Mucosa of gallbladder (tissue), 1 donor: Measurements from ENCODE around the gene DNAJC18. TPM values are rescaled to one million over a fixed set of nuclear protein-coding genes. Genes with fewer than 3 reads are reported as not detected.
"Not testable (repeated sequence)": the region's sequence is repeated elsewhere in the genome, so short reads cannot be mapped to it uniquely, and the experiment has no call there.

Experiments used
- DNase-seq: peaks from one replicate; pipeline ENCODE4 v3.0.0-alpha.2; 2020; ENCODE audit warnings: low spot score
- total RNA-seq: library from RNA; stranded (reverse); gene quantifications from one replicate; pipeline ENCODE4 v1.2.1, GENCODE V29; 2021
- donor health status: DM: no; HTN: no; CAD: no.

Gene DNAJC18
- 14.6 TPM for total RNA-seq

DNA sequence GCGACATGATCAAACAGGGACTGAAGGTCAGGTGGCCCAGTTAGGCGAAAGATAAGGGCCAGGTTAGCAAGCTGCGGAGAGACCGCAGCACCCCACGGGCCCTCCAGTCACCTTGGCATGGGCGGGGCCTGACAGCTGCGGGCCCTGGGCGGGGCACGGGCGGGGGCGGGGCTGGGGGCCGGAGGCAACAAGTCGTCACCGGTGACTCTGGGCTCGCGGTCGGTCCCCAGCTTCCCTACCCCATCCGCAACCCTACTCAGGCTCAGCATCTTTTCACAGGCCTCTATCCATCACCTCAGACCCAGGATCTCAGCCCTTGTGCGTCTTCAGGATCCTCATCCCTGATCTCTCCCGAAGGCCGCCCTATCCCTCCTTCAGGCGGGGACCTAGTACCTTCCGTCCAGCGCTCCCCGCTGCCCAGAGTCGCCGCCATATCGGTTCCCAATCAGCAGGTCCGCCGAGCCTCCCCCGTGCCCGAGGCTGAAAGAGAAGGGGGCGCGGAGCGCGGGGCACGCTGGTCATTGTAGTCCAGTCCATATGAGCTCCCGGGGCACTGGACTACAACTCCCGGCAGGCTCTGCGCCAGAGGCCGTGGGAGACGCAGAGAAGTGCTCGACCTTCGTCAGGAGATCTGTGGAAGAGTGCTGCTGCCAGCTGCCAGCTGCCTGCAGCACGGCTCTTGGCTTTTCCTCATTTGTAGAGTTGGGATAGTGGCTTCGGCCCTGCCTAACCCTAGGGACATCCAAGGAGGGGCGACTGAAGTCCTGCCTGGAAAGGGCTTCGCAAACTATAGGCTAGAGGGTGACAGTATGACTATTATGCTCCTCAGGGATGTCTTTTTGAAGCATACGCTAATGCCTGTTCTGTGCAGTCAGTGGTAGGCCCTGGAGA, at the start of gene DNAJC18:
DNAJC18 (minus strand) TSS at position 513 of the 891 bp plus-strand sequence; CDS start at position 433, 80 bp downstream.
- peak; percentile 93 for DNase-seq

DNA sequence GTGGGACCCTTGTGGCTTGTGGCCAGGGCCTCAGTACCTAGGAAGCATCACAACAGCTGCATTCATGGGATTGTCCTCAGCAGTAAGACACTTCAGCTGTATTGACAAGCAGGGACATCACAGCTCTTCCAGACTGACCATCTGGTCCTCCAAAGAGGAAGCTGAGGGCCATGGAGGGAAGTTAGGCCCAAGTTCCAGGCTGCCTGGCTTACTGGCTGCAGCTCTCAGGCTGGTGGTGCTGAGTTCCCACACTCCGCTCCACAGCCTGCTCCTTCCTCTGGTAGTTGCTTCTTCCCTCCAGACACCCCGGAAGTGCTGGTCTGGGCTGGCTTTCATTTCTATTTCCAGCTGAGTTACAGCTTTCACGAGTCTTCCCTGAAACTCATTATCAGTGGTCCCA, 48.9 kb upstream of the DNAJC18 start:
- DNase-seq = peak; percentile 46

DNA sequence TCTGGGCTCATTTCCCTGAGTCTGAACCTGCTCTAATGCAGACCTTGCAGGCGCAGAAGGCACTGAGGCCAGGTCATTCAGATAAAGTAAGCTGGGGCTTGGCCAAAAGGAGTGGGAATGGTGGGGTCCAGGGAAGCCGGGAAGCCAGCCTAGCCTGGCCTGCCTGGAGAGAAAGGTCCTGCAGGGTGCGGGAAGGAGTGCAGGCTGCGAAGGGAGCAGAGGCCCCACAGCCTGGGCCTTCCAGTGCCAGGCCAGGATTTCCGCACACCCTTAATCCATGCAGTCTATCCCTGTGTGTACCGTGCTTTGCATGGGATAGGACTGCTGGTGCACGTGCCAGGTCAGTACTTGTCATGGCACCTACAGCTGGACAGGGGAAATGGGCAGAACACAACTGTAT, 46.9 kb upstream of the DNAJC18 start:
- DNase-seq = no peak

DNA sequence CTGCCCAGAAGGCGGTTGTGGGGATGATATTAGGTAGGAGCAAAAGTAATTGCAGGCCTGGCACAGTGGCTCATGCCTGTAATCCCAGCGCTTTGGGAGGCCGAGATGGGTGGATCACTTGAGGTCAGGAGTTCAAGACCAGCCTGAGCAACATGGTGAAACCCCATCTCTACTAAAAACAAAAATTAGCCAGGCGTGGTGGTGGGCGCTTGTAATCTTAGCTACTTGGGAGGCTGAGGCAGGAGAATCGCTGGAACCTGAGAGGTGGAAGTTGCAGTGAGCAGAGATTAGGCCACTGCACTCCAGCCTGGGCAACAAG, 43.5 kb upstream of the DNAJC18 start:
- not testable (repeated sequence) for DNase-seq

DNA sequence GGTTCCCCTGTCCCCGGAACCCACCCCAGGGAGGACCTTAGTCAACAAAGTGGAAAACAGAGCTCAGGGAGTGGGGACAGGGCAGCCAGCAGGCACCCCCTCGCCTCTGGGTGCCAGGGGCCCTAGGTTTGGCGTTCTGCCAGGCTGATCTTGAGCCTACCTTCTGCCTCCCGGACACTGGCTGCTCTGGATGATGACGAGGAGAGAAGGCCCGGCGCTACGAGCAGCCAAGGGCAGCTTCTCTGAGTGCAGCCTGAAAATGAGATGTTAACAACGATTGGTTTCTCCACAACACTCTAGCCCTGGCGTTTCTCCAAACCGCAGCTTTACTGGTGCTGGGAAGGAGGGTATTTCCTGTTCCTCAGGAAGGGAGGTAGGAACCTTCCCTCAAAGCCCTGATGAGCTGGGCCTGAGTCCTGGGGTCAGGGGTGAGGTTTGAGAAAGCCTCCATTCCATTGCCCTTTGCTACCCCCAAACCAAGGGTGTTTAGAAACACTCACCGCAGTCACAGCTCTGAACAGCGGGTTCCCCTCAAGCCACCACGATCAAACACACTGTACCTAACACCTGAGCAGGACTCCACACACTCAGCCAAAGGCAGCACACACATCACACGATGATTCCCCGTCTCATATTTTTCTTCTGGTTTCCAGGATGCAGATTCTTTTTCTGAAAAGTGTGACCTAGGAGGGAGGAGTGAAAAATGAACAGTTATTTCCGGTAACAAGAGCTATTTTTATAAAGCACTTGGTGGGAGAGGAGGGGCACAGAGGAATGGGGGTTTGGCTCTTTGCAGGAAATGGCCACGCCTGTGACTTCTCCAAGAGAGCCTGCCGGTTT, 42.9 kb upstream of the DNAJC18 start, which contains the start of gene STING1:
STING1 (minus strand) TSS at position 709 of the 840 bp plus-strand sequence. CDS start 1,054 bp downstream, outside the sequence.
- DNase-seq = peak; percentile 76

DNA sequence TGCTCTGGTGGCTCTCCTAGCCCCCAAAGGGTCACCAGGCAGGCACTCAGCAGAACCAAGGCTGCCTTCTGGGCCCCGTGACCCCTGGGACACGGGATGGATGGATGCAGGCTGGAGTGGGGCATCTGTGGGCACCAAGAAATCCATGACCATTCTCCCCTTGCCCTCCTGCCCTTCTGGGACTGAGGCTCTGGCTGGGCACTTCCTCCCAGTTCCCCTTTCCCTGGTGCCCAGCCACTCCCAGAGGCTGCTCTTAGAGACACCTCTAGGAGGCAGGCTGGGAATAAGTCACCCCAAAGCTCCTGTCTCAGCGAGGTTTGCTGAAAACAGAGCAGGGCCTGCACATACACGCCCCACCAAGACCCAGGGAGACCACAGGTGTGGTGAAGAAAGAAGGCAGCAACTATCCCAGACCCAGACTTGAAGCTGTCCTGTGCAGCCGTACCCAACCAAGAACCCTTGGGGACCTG, 42.3 kb upstream of the DNAJC18 start:
- no peak for DNase-seq

DNA sequence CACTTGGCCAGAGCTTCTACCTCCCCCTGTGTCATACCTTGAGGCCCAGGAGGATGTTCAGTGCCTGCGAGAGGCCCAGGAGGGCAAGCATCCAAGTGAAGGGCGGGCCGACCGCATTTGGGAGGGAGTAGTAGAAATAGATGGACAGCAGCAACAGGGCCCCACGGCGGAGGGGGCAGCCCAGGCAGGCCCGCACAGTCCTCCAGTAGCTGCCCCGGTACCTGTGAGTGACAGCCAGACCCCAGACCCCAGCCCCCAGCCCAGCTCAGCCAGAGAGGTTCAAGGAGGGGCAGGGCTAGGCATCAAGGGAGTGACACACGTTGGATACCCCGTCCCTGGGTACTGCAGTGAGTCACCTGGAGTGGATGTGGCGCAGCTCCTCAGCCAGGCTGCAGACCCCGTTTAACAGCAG, 41.8 kb upstream of the DNAJC18 start:
- DNase-seq = no peak

DNA sequence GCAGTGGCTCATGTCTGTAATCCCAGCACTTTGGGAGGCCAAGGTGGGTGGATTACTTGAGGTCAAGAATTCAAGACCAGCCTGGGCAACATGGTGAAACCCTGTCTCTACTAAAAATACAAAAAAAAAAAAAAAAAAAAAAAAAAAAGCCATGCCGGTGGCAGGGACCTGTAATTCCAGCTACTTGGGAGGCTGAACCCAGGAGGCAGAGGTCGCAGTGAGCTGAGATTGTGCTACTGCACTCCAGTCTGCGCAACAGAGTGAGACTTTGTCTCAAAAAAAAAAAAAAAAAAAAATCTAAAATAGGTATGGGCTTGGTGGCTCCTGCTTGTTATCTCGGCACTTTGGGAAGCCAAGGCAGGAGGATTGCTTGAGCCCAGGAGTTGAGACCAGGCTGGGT, 40.4 kb upstream of the DNAJC18 start:
- DNase-seq = not testable (repeated sequence)

DNA sequence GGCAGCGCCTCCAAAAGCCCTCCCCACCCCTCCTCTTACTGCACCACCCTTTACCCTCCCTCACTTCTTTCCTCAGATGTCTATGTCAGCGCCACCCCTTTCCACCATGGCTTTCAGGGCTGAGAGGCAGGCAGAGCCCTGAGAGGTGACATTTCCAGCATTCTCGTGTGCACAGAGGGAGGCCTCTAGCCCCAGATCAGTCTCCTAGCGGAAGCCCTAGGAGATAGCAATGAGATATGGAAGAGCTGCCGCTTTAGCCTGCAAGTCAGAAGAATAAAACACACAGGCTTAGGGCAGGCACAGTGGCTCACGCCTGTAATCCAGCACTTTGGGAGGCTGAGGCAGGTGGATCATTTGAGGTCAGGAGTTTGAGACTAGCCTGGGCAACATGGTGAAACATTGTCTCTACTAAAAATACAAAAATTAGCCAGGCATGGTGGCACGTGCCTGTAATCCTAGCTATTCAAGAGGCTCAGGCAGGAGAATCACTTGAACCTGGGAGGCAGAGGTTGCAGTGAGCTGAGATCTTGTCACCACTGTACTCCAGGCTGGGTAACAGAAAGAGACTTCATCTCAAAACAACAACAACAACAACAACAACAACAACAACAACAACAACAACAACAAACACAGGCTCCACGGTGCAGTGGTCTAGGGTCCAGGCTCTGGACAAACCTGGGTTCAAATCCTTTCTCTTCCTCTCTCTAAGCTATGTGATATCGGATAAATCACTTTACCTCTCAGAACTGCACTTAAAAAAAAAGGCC, 39.5 kb upstream of the DNAJC18 start:
- DNase-seq = not testable (repeated sequence)

DNA sequence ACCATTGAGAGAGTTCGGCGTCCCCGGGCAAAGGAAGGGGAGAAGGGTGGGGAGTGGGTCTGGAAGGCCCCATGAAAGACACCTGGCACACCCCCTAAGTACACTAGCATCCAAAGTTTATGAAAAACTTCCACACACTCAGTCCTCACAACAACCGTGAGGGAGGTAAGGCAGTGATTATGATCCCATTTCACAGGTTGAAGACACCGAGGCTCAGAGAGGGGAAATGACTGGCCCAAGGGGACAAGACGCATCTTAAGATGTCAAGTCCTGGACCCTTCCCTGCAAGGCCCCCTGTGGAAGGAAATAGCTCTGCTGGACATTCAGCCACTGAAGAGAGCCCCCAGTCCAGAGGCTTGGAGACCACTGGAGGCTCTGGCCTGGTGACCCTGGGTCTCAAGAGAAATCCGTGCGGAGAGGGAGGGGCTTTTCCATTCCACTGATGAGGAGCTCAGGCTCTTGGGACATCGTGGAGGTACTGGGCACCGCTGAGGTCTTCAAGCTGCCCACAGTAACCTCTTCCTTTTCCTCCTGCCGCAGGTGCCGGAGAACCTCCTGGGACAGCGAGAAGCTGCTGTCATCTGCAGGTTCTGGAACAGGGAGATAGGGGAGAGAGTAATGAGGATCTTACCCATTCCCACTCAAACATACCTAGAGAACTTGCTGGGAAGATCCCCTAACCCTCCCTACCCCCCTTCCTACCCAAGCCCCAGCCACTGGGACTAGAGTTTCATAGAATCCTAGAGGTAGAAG, 36.7 kb upstream of the DNAJC18 start:
- DNase-seq = no peak

DNA sequence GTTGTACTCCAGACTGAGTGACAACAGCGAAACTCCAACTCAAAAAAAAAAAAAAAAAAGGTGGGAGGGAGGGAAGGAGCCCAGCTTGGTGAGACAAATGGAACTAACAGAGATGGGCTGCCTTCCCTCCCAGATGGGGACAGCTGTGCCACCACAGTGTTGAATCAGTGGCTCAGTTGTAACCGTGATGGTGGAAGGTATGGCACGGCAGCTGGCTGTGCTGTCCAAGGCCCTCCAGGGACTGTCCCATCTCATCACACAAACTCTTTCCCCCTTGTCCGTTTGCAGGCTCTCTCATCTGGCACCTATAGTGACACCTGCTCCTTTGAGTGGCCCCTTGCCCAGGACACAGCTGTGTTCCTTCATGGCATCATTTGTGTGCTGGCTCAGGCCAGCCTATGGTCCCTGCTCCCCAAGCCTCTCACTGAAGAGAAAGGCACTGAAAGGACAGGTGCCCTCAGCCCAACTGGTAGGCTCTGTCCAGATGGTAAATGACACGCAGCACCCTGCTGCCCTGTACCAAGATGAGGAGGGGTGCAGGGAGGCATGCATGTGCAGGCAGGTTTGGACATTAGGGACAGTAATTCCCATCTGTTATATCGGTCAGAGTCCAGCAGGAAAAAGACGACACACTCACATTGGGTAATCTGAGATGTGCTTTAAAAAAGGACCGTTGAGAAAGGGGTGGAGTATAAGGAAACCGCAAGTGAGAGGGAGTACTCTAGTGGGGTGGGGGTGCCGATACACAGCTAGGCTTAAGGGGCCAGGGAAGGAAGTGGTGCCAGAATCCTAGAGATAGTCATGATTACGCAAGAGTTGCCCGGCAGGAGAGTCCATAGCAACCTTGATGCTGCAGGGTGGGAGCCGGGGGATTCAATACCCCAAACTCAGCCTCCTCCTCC, 35.8 kb upstream of the DNAJC18 start:
- DNase-seq = no peak

DNA sequence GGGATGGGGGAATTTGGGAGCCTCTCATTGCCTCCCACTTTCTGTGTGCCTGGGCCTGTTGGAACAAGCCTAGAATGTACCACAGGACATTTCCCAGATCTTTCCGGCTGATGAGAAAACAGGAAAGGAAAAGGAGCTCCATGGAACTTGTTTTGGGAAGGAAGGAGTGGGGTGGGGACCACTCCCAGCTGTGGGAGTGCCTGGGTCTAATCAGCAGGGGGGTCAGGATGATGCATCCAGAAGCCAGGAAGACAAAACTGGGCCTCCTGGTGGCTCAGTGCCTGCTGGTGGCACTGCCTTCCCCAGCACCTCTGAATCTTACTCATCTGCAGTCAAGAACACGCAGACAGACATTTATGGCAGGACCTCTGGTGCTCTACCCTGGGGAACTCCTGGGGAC, 34.2 kb upstream of the DNAJC18 start:
- DNase-seq = no peak

DNA sequence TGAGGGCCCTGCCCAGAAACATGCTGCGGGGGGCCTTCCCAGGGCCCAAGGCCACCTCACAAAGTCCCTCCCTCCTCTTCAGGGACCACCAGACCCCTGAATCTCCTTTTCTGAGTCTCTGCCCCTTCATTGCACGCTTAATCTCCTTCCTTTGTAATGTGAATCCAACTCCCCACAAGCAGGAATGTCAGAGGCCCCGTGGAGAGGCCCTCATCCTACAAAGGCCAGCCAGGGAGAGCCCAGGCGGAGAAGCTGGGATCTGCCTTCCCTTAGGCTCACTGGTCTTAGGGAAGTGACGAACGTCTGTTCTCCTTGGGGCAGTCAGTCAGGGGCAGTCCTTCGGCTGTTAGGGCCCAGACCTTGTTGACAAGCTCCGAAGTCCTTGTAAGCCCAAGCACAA, 33.8 kb upstream of the DNAJC18 start:
- no peak for DNase-seq

DNA sequence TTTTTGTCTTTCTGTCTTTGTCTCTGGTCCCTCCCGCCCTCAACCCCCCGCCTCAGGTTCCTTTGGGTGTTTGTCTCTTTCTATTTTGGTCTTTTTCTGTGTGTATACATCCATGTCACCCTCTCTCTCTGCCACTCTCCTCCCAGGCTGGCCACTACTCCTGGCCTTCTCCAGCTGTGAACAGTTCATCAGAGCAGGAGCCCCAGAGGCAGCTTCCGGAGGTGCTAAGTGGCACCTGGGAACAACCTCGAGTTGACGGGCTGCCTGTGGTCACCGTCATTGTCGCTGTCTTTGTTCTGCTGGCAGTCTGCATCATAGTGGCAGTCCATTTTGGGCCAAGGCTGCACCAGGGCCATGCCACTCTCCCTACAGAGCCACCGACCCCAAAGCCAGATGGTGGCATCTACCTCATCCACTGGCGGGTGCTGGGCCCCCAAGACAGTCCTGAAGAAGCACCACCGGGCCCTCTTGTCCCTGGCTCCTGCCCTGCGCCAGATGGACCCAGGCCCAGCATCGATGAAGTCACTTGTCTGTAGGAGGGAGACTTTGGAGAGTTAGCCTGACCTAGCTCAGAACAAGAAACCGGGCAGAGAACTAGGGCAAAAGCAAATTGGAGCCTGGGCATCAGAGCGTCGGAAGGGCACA, 33.2 kb upstream of the DNAJC18 start:
- DNase-seq = no peak

DNA sequence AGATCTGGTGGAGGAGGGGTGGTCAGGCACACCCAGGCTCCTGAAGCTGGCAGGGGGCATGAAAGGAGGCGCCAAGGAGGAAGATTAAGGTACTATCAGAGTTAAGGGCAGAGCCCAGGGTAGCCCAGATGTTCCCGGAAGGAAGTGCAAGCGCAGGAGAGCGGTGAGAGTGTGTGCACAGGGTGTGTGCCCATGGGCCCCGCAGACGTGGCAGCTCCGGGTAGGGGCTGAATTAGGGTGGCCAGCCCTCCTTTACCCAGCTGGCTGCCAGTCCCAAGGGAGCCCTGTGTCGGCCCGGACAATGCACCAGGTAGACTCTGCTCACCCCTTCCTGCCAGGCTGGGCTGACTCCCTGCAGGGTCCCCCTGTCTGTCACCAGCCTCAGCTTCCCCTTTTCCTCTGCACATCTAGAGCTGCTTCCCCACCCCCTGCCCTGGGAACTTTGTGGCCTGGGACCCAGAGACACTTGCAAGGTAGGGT, 31.5 kb upstream of the DNAJC18 start, which contains the start of gene SMIM33:
SMIM33 (plus strand) TSS at position 184 of the 480 bp plus-strand sequence; CDS start at position 302, 118 bp downstream.
- DNase-seq = no peak

DNA sequence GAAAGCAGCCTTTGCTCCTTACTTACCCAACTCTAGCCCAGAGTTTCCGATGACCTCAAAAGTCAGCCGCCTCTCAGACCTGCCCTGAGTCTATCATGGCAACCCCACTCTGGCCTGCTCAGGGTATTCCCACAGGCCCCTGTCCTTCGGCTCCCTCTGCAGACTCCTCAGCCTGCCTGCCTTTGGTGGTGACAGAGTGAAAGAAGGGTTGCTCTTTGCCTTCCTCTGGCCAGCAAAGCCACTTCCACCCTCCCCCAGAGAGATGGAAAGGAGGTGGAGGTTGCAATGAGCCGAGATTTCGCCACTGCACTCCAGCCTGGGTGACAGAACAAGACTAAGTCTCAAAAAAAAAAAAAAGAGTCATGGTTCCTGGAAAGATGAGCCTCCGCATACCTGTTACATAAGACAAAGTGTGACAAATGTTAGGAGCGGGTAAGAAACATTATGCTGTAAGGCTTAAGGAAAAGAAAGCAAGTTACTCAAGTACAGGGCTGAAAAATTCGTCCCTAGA, 29.2 kb upstream of the DNAJC18 start:
- no peak for DNase-seq

DNA sequence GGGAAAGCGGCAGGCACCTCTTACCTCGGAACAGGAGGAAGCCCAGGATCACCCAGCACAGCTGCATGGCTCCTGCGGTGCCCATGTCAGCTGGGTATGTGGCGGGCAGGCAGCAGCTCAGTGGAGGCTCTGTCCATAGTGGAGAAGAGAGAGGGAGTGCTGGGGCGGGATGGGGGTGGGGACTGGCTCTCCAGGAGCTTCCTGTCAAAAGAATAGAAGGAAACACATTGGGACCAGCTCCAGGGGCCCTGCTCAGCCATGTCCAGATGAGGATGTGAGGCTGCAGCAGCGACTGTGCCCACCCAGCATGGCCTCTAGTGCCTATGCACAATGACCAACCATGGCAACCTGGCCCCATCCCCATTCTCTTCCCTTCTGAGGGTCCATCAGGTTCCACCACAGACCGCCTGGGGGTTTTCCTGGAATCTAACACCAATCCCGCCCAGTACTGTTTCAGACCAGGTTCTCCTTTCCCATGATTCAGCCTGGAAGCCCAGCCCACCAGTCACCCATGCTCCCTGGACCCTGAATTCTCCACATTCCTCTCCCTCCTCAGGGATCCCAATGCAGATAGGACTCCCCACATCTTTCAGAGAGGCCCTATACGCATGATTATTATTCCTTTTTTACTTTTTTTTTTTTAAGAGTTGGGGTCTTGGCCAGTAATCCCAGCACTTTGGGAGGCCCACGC, 23.4 kb upstream of the DNAJC18 start, which contains the start of gene ECSCR:
ECSCR (minus strand) TSS at position 158 of the 691 bp plus-strand sequence; CDS start at position 85, 73 bp downstream.
- no peak for DNase-seq

DNA sequence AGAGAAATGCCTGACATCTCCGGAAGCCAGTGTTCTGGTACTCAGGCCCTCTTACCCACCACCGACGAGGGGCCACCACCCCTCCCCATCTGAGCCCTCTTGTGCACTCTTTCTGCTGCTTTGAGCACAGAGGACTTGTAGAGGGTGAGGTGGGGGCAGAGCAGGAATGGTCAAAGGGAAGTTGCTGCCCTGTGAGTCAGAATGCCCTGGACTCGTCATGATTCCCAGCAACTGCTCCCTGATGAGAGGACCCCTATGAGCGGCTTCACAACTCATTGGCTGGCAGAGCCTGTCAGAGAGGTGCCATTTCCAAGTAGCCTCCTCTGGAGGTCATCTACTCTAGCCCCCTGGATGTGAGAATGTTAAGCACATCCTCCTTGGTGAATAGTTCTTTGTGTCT, 22.4 kb upstream of the DNAJC18 start:
- DNase-seq = no peak
